GM12872 (cell line): ENCODE data around the gene ARHGEF25.

Experiments
- TF ChIP-seq, protein P1 (sequence below): IDR thresholded peaks from 3 replicates; pipeline ENCODE4 v1.5.1; 2011; ENCODE audit warnings: low read depth, mild to moderate bottlenecking, low read length, moderate library complexity; ENCODE audit not compliant: insufficient read depth

The ARHGEF25 gene

GRCh38 chr12:57619434-57620244 is 8.4 kb downstream of the ARHGEF25 start:
- TF ChIP-seq, protein P1, sequence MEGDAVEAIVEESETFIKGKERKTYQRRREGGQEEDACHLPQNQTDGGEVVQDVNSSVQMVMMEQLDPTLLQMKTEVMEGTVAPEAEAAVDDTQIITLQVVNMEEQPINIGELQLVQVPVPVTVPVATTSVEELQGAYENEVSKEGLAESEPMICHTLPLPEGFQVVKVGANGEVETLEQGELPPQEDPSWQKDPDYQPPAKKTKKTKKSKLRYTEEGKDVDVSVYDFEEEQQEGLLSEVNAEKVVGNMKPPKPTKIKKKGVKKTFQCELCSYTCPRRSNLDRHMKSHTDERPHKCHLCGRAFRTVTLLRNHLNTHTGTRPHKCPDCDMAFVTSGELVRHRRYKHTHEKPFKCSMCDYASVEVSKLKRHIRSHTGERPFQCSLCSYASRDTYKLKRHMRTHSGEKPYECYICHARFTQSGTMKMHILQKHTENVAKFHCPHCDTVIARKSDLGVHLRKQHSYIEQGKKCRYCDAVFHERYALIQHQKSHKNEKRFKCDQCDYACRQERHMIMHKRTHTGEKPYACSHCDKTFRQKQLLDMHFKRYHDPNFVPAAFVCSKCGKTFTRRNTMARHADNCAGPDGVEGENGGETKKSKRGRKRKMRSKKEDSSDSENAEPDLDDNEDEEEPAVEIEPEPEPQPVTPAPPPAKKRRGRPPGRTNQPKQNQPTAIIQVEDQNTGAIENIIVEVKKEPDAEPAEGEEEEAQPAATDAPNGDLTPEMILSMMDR = no peak

DNA sequence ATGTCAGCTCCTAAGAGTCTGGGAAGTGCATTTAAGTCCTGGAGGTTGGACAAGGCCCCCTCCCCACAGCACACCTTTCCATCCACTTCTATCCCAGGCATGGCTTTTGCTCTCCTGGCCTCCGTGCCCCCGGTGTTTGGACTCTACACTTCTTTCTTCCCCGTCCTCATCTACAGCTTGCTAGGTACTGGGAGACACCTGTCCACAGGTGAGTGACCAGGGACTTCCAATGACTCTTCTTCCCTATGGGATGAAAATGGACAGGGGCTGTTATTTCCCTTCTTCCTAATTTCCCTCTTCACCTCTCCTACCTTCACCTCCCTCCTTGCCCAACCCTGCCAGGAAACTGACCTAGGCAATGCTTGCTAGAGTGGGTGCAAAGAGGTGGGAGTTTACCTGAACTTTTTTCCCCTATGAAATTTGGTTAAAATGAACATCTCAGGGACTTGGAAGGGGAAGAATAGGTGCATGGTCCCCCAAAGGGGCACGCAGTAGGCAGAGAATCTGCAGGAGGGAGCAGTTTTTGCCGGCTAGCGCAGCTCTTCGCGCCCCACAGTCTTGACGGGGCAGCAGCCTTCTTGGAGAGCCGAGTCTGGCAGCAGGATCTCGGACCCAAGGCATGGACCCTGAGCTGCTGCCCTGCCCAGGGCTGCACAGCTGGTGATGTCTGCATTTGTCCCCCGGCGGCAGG is 9.2 kb downstream of the ARHGEF25 start:
- TF ChIP-seq, protein P1 = no peak

GRCh38 chr12:57620936-57621496 is 9.8 kb downstream of the ARHGEF25 start:
- TF ChIP-seq, protein P1 = no peak

DNA sequence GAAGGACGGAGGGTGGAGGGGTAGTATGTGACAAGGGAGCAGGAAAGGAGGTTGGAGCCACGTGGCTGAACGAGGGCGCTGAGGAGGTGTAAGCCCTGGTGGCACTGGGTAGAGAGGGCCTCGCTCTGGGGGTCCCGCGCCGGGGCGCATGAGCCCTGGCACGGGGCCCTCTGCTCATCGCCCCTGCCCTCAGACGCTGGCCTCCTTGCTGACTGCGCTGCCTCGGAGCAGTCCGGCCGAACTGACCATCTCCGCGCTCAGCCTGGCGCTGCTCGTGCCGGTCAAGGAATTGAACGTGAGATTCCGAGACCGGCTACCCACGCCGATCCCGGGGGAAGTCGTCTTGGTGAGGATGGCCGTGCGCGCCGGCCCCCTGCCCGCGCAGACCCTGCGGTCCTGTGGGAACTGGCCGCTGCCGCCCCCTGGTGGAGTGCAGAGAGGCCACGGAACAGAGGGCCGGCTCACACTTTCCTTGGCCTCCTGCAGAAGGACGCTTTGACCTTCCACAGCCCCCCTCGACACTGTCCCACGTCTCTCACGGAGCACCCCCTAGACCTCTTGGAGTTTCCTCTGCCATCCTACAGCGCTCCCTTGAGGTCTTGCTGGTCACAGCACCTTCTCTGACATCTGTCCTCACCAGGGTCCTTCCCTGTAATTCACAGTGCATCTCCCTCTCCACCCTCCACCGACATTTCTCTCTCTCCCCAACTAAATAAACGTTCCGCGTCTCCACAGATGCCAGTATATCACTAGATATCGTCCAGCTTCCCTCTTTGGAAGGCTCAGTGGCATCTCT is 10.5 kb downstream of the ARHGEF25 start:
- TF ChIP-seq, protein P1 = peak; percentile 88

DNA sequence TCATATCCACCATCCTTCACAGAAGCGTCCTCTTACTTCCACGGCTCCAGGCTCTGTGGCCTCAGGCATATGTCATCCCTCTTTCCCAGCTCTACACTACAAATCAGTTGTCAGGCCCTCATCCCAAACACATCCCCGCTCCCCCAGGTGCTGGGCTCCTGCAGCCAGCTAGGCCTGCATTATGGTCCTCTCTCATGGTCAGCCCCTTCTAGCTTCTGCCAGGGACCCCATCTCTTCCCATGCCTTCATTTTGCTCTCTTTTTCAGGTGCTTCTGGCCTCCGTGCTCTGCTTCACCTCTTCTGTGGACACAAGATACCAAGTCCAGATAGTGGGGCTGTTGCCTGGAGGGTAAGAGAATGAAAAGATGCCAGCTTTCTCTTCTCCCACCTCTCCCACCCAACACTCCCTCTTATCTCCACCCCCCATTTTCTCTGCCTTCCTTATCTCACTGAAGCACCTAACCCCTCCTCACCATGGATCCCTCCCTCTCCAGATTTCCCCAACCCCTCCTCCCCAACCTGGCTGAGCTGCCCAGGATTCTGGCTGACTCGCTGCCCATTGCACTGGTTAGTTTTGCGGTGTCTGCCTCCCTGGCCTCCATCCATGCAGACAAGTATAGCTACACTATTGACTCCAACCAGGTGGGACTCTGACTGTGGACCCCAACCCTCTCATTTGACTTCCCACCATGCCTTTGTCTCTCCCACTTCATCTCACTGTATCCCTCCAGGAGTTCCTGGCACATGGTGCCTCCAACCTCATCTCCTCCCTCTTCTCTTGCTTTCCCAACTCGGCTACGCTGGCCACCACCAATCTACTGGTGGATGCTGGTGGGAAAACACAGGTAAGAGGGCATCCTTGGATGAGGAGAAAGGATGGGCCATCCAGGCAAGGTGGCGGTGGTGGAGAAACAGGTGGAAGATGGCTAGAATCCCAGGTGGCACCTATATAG is 11.3 kb downstream of the ARHGEF25 start:
- TF ChIP-seq, protein P1 = no peak

DNA sequence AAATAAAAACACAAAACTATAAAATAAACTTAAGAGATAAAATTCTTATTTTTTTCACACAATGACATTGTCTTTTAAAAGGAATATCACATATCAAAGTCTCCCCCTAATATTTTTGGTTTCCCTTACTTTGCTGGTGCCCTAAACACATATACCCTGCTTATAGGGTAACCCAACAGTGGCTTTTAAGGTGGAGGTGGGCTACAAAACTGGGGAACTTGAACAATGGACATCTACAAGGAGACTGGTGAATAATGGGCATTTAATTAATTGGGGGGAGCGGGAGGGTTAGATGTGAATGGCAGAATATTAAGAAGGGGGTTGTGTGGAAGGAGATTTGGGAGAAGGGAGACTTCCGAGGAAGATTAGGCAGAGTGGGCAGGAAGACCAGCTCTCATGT is 12.2 kb downstream of the ARHGEF25 start:
- TF ChIP-seq, protein P1 = no peak
